Endothelial cell of umbilical vein (primary cell): ENCODE measurements around the gene DENND2A. TPM values are rescaled to one million over a fixed set of nuclear protein-coding genes. Genes with fewer than 3 reads are reported as not detected.

ENCODE experiments used
- BruUV-seq: library from RNA; stranded (reverse); fragments of 400-500 nt; replicated peaks from 2 replicates; lab custom pipeline; 2021; lab: Mats Ljungman, UMichigan
- CTCF ChIA-PET: fragments of 300-600, 350-600 bp; sonication (Branson Sonifier 250); formaldehyde crosslinking; loops from one replicate; lab custom pipeline; 2021; ENCODE audit warnings: antibody characterized with exemption, inconsistent platforms; lab: Charles Lee
- POLR2A ChIA-PET: fragments of 300-600, 350-600 bp; sonication (Branson Sonifier 250); formaldehyde crosslinking; loops from one replicate; lab custom pipeline; 2021; ENCODE audit warnings: antibody characterized with exemption, inconsistent platforms; lab: Charles Lee
- DNase-seq: peaks from one replicate; pipeline ENCODE4 v3.0.0-alpha.2; 2011; ENCODE audit warnings: low read depth, low spot score
- FAIRE-seq: peaks from 2 replicates; lab custom pipeline; 2011; peaks lifted over from hg19 to GRCh38; lab: Jason Lieb, UNC
- H2AFZ ChIP-seq: 2 replicates; pipeline ENCODE4 v1.6.0; 2012; ENCODE audit warnings: low read depth, low read length, control low read depth, inconsistent platforms
- H3K27ac ChIP-seq: 2 replicates; pipeline ENCODE4 v1.5.1; 2011; ENCODE audit warnings: low read depth, mild to moderate bottlenecking, control low read depth, low read length, moderate library complexity; ENCODE audit not compliant: insufficient read depth
- H3K27me3 ChIP-seq, 2 experiments: 2 replicates each; pipeline versions ENCODE4 v1.6.0 to v1.6.1; 2011; ENCODE audit warnings: low read length in 2 of 2, mixed read lengths in 1 of 2; ENCODE audit not compliant: control insufficient read depth in 2 of 2, insufficient read depth in 2 of 2
- H3K36me3 ChIP-seq, 2 experiments: 2 replicates in 1 of 2; 3 replicates in 1 of 2; pipeline ENCODE4 v1.5.1; 2011; ENCODE audit warnings: low read length in 2 of 2, mild to moderate bottlenecking in 1 of 2, moderate library complexity in 1 of 2; ENCODE audit not compliant: control insufficient read depth in 2 of 2, insufficient read depth in 2 of 2; ENCODE audit errors: extremely low read depth in 1 of 2
- H3K4me1 ChIP-seq: 3 replicates; pipeline ENCODE4 v1.5.1; 2011; ENCODE audit warnings: mild to moderate bottlenecking, low read length; ENCODE audit not compliant: control insufficient read depth, insufficient read depth; ENCODE audit errors: extremely low read depth
- H3K4me2 ChIP-seq: 2 replicates; pipeline ENCODE4 v1.6.1; 2011; ENCODE audit warnings: low read length, control low read depth, mixed read lengths; ENCODE audit not compliant: insufficient read depth
- H3K4me3 ChIP-seq, 3 experiments: fragments of 200-600 bp in 1 of 3; sonication (generic), shearing (Covaris generic) in 1 of 3; replicated peaks in 1 of 3; 2 replicates each; pipeline ENCODE4 v1.5.1; 2011 to 2016; ENCODE audit warnings: control low read depth in 3 of 3, low read length in 3 of 3, mild to moderate bottlenecking in 2 of 3, inconsistent platforms in 1 of 3, low read depth in 1 of 3, moderate library complexity in 1 of 3; ENCODE audit not compliant: insufficient read depth in 1 of 3
- H3K79me2 ChIP-seq: 2 replicates; pipeline ENCODE4 v1.6.0; 2012; ENCODE audit warnings: low read length, inconsistent platforms; ENCODE audit not compliant: control insufficient read depth, insufficient read depth
- H3K9ac ChIP-seq: replicated peaks from 2 replicates; pipeline ENCODE3; 2011; ENCODE audit warnings: low read length, control low read depth; ENCODE audit not compliant: insufficient read depth; ENCODE audit errors: extremely low read depth
- H3K9me1 ChIP-seq: replicated peaks from 3 replicates; pipeline ENCODE4 v1.6.0; 2011; ENCODE audit warnings: mild to moderate bottlenecking, low read length; ENCODE audit not compliant: control insufficient read depth, insufficient read depth; ENCODE audit errors: extremely low read depth
- H3K9me3 ChIP-seq: replicated peaks from 2 replicates; pipeline ENCODE4 v1.5.1; 2012; ENCODE audit warnings: low read length, inconsistent platforms; ENCODE audit not compliant: control insufficient read depth, insufficient read depth
- H4K20me1 ChIP-seq: replicated peaks from 2 replicates; pipeline ENCODE3; 2011; ENCODE audit warnings: mild to moderate bottlenecking, low read length; ENCODE audit not compliant: control insufficient read depth, insufficient read depth; ENCODE audit errors: extremely low read depth
- EZH2 ChIP-seq: IDR thresholded peaks from 2 replicates; pipeline ENCODE4 v1.6.1; 2012; ENCODE audit warnings: borderline replicate concordance, low read depth, mild to moderate bottlenecking, moderate library complexity, low read length, inconsistent platforms; ENCODE audit not compliant: severe bottlenecking
- FOS ChIP-seq: IDR thresholded peaks from 2 replicates; pipeline ENCODE4 v1.6.1; 2011; ENCODE audit warnings: mild to moderate bottlenecking, low read length, moderate library complexity, borderline replicate concordance; ENCODE audit not compliant: insufficient read depth
- GATA2 ChIP-seq: IDR thresholded peaks from 2 replicates; pipeline ENCODE4 v1.7.0; 2011; ENCODE audit warnings: low read depth, mild to moderate bottlenecking, moderate library complexity, mixed read lengths, low read length; ENCODE audit not compliant: insufficient read length, insufficient read depth
- JUN ChIP-seq: IDR thresholded peaks from 2 replicates; pipeline ENCODE4 v1.6.1; 2011; ENCODE audit warnings: borderline replicate concordance, low read depth; ENCODE audit not compliant: insufficient read length, insufficient read depth
- MAX ChIP-seq: IDR thresholded peaks from 2 replicates; pipeline ENCODE4 v1.6.1; 2011; ENCODE audit not compliant: insufficient read depth, insufficient read length
- MYC ChIP-seq: IDR thresholded peaks from one replicate; pipeline ENCODE4 v1.6.1; 2011; ENCODE audit warnings: mild to moderate bottlenecking, low read depth, low read length
- POLR2A ChIP-seq: IDR thresholded peaks from 2 replicates; pipeline ENCODE4 v1.6.1; 2012; ENCODE audit warnings: low read depth, mild to moderate bottlenecking, control low read depth, low read length
- POLR2AphosphoS5 ChIP-seq: IDR thresholded peaks from 2 replicates; pipeline ENCODE4 v1.6.1; 2012; ENCODE audit warnings: low read depth, mild to moderate bottlenecking, control low read depth, low read length, moderate library complexity; ENCODE audit not compliant: insufficient read depth
- dilution Hi-C: fragments of 300-500 bp; cut with MboI; formaldehyde crosslinking; loops from one replicate; pipeline ENCODE4 v1.15.0; 2019; ENCODE audit warnings: low sequenced_read_pairs; ENCODE audit not compliant: extremely low pct_ligation_motif_present
- intact Hi-C: fragments of 100-400 bp; cut with micrococcal nuclease; formaldehyde crosslinking; loops from one replicate; pipeline ENCODE4 v1.10.0; 2022
- polyA plus RNA-seq, 4 experiments: library from polyadenylated mRNA; depleted of rRNA in 3 of 4; stranded (reverse) in 3 of 4; unstranded in 1 of 4; fragments of >200 nt; gene quantifications; 2 replicates each; pipeline versions ENCODE4 v1.2.1 to v1.2.3, GENCODE V29; 2011 to 2012; ENCODE audit warnings: missing spikeins in 1 of 4
- total RNA-seq: library from RNA; stranded (reverse); gene quantifications from 2 replicates; pipeline ENCODE4 v1.2.3, GENCODE V29; 2021
- TF ChIP-seq, protein P1 (sequence below), 2 donors: IDR thresholded peaks; 1 replicate in 1 of 2; 2 replicates in 1 of 2; pipeline ENCODE4 v1.5.1; 2011; ENCODE audit warnings: low read length in 2 of 2, mild to moderate bottlenecking in 2 of 2, moderate library complexity in 2 of 2, control low read depth in 1 of 2, inconsistent platforms in 1 of 2, low read depth in 1 of 2; ENCODE audit not compliant: insufficient read depth in 1 of 2; ENCODE audit errors: extremely low read depth in 1 of 2

DENND2A gene
- total and polyA plus RNA-seq, 2 donors (not counting 3 experiments of a cell fraction or from before 2014, with no cell fraction given): 0.33 TPM; not detected in 1

DNA sequence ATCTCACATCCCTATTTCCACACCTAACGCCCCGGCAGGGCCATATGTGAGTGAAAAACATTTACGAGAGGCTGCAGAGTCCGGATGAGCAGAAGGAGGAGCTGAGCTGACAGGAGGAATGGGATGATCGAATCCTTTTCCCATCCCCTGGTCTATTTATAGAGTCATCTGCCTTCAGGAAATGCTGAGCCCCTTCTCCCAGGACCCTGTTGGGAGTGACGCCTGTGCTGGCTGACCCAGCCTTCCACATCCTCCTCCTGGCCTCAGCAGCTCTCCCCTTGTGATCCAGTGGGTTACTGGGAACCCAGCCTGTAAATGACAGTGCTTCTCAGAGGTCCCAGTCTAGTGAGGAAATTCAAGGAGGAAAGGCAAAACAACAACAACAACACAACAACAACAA, 16.6 kb downstream of the DENND2A start:
- H3K4me2 ChIP-seq: no peak overlapping the region
- H3K27ac ChIP-seq: no peak overlapping the region
- FAIRE-seq: no peak
- no peaks in the 10 kb centered on the region for H3K4me1 ChIP-seq
- CTCF ChIA-PET: no interaction called here
- TF ChIP-seq JUN (no peak), MAX (no peak), POLR2A (no peak), FOS (no peak), POLR2AphosphoS5 (no peak), GATA2 (no peak), EZH2 (no peak), MYC (no peak)
- TF ChIP-seq, protein P1, sequence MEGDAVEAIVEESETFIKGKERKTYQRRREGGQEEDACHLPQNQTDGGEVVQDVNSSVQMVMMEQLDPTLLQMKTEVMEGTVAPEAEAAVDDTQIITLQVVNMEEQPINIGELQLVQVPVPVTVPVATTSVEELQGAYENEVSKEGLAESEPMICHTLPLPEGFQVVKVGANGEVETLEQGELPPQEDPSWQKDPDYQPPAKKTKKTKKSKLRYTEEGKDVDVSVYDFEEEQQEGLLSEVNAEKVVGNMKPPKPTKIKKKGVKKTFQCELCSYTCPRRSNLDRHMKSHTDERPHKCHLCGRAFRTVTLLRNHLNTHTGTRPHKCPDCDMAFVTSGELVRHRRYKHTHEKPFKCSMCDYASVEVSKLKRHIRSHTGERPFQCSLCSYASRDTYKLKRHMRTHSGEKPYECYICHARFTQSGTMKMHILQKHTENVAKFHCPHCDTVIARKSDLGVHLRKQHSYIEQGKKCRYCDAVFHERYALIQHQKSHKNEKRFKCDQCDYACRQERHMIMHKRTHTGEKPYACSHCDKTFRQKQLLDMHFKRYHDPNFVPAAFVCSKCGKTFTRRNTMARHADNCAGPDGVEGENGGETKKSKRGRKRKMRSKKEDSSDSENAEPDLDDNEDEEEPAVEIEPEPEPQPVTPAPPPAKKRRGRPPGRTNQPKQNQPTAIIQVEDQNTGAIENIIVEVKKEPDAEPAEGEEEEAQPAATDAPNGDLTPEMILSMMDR (IDR thresholded peaks at IDR 0.05; ENCODE audit: extremely low read depth in 1 of 2, insufficient read depth in 1 of 2, low read depth in 1 of 2, low read length in 2 of 2): no peak
- no peaks in the 10 kb centered on the region for H4K20me1 ChIP-seq
- no peak overlapping the region for H2AFZ ChIP-seq
- no peaks in the 10 kb centered on the region for H3K9me1 ChIP-seq
- POLR2A ChIA-PET: no interaction called here
- H3K4me3 ChIP-seq: no peak overlapping the region
- no peaks in the 10 kb centered on the region for H3K36me3 ChIP-seq
- H3K79me2 ChIP-seq: no peaks in the 10 kb centered on the region
- H3K27me3 ChIP-seq: no peaks in the 10 kb centered on the region
- DNase-seq: no peak
- no TSS peak for BruUV-seq
- H3K9ac ChIP-seq: no peak overlapping the region
- no peaks in the 10 kb centered on the region for H3K9me3 ChIP-seq
- dilution Hi-C loops (no loop called here), intact Hi-C loops (no loop called here)
